HG03095 (cell line): ENCODE data around the gene C4orf46.
"Not testable (repeated sequence)": the region's sequence is repeated elsewhere in the genome, so short reads cannot be mapped to it uniquely, and the experiment has no call there.

Source experiments
- ATAC-seq: cut with Tn5 transposase; IDR thresholded peaks from one replicate; pipeline ENCODE4 v1.9.1; 2021; ENCODE audit warnings: moderate library complexity; ENCODE audit not compliant: unreplicated experiment

Gene C4orf46

DNA sequence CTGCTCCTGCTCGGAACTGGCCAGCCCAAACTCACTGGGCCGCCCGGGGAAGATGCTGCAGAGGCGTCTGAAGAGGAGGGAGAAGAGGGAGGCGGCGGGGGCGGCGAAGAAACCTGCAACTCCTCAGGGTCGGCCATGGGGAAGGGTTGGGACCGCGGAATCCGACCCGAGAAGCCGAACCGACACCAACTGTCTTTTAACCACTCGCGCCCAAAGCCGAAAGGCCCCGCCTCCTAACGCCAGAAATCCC is at the start of gene C4orf46:
Gene C4orf46 (minus strand): TSS at position 223 of the 250 bp plus-strand sequence. CDS start 86 bp downstream, at position 137.
- no peak for ATAC-seq

DNA sequence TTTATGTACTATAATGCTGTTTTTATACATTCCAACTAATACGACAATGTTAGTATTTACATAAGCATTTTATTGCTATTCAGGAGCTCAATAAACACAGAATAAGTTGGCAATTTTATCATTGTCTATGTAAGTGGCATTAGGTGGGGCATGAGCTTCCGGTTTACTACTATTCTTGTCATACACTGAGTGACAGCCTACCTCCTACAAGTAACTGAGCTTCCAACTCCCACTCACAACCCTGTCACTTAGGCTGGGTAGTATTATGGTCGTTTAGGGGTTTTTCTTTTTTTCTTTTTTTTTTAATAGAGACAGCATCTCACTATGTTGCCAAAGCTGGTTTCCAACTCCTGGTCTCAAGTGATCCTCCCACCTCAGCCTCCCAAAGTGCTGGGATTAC is 44.1 kb upstream of the C4orf46 start:
- ATAC-seq = no peak

DNA sequence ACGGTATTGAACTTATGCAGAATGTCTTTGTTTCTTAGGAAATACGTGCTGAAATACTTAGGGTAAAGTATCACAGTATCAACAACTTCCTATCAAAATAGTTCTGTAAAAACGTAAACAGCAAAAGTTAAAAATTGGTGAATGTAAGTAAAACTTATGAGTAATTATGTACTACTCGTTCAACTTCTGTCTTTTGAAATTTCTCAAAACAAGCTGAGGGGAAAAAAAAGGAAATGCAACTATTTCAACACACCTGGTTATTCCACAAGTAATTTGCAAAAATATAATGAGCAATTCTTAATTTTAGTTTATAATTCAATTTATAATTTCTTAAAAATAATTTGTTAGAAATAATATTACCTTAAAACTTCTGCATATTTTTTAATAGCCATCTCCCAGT is 43.2 kb upstream of the C4orf46 start:
- ATAC-seq = no peak

DNA sequence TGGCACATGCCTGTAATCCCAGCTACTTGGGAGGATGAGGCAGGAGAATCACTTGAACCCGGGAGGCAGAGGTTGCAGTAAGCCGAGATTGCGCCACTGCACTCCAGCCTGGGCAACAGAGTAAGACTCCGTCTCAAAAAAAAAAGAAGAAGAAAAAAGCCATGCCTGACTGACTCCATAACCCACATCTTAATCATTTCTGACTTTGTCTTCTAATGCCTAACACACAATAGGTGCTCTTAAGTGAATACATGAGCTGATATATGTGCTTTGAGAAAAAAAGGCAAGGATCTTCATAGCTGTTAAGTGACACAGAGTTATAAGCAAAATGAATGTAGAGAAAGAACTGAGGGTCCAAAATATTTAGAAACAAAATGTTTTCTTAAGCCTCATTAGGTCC is 40.9 kb upstream of the C4orf46 start:
- not testable (repeated sequence) for ATAC-seq

DNA sequence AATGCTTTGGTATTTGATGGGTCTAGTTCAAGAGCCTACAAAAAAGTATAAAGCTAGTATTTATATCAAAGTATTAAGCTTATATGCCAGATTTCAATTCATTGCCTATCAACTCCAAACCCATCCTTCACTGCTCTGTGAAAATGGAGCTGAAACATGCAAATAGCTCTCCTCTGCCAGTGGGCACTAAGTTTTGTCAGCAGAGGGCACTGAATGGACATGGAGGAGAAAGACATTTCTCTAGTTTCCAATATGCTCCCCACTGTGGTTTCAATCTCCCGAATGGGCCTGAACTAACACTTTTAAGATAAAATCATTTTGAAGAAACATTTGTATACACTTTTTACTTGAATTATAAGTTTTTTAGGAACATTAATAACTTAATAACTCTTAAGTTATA is 39.1 kb upstream of the C4orf46 start:
- ATAC-seq = no peak

DNA sequence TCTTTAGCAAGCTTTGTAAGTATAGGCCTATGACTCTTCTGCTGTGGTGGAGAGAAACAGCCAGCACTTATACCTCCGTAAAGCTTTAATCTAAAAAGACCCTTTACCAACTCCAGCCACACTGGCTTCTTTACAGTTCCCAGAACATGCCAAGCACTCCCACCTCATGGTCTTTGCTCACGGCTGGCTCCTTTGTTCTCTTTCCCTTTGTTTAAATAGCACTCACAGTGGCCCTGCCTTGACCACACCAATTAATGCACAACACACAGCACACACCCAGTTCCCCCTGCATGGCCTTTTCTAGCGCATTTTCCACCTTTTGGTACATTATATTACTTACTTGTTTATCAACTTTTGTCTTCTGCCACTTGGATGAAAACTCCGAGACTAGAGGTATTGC is 32.6 kb upstream of the C4orf46 start:
- ATAC-seq = no peak

DNA sequence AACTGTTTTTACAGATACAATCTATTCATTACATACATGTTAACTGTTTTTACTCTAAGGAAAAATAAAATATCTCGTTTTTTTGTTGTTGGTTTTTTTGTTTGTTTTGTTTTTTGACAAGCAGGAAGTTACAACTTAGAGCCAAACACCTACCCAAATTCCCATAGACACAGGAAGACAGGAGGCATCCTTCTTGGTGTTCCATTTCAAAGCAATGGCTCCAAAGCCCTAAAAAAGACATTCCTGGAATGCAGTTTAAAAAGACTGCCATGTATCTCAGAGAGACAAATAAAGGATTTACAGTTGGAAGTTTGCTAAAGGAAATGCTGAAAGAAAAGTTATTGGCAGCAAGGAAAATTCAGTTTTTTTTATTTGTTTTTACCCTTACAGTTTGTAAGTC is 17.1 kb upstream of the C4orf46 start:
- no peak for ATAC-seq

DNA sequence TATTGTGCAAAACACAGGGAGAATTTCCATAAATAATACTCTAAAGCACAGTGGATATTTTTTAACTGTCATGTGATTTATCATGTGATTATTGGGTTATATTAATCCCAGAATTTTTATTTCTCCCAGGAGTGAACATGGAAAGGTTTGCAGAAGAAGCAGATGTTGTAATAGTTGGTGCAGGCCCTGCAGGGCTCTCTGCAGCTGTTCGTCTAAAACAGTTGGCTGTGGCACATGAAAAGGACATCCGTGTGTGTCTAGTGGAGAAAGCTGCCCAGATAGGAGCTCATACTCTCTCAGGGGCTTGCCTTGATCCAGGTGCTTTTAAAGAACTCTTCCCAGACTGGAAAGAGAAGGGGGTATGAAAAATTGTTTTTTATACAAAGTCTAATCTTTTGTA is 10.4 kb upstream of the C4orf46 start:
- no peak for ATAC-seq

DNA sequence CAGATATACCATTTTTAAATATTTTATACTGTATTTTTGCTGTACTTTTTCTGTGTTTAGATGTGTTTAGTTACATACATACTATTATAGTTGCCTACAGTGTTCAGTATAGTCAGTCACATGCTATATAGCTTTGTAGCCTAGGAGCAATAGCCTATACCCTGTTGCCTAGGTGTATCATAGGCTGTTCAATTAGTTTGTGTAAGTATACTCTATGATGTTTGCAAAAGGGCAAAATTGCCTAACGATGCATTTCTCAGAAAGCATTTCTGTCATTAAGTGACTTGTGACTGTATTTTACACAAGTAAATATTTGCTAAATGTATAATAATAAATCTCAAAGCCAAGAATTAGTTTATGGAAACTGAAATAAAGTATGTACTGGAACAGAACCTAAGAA is 9.9 kb upstream of the C4orf46 start:
- ATAC-seq = no peak

DNA sequence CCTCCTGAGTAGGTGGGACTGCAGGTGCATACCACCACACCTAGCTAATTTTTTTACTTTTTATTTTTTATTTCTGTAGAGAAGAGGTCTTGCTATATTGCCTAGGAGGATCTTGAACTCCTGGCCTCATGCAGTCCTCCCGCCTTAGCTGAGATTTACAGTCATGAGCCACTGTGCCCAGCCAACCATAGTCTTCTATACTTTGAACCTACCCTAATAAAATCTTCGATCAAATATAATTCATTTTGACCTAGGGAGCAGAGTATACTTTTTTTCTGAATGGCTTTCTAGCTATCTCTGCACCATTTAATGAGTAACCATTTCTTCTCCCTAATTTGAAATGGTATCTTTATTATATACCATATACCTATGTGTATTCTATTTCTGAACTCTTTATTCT is 7.1 kb upstream of the C4orf46 start:
- ATAC-seq = no peak

DNA sequence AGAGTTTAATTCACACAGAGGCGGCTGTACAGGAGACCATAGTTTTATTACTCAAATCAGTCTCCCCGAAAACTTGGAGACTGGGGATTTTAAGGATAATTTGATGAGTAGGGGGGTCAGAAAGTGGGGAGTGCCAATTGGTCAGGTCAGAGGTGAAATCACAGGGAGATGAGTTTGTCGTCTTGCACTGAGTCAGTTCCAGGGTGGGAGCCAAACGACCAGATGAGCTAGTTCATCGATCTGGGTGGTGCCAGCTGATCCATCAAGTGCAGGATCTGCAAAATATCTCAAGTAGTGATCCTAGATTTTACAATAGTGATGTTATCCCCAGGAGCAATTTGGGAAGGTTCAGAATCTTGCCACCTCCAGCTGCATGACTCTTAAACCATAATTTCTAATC is 4.4 kb upstream of the C4orf46 start:
- ATAC-seq = no peak

DNA sequence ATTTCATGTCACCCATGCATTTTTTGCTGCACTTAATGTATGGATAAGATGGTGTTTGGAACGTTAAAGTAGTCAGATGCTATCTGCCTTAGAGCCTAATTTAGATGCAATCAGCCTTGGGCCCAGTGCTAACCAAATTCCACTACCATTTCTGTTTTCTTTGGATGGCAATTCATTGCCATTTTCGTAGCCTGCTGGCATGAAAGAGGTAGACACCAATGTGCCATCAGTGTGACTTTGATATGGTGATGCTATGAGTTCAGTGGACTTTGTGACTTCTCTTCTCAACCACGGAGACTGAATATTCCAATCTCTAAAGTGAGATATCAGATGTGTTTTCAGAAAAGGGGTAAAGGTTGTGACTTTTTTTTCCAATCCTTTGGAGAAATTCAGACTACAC is 1.9 kb upstream of the C4orf46 start:
- no peak for ATAC-seq

DNA sequence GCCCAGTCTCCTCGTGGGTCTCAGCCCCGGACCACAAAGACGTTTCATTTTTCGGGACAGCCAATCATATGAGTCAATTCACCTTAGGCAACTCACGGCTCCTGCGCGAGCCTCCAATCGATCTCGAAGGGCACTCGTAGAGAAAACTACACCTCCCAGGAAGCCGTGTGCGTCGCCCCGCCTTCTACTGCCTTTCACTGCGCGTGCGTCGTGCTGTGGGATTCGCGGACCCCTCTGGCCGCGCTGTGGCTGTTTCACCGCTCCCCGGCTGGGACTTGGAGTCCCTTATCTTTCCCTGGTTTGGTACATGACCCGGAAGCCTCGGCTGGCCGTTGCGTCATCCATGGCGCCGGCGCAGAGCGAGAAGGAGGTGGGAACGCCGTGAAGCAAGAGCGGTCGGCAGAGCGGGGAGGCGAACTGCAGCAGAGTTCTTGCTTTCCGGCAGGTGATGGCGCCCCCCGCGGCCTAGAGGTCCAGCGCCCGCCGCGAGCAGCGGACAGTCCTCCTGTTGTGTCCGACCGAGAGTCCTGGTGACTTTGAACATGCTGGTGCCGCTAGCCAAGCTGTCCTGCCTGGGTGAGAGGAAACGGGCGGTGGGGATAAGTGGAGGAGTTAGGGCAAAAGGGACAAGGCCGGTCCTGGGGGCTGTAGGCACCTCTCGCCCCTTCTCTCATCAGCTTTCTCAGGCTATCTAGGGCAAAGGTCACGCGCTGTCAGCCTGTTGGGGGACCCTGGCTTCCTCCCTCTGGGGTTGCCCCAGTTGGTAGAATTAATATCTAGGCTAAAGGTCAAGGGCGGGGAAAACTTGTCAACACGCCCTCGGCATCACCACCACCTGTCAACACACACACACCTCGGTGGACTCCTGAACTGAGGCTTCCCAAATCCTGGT is 474 bp upstream of the C4orf46 start, which contains the start of gene ETFDH:
Gene ETFDH (plus strand): TSS at position 382 of the 892 bp plus-strand sequence. CDS start 161 bp downstream, at position 543.
- peak; percentile 84 for ATAC-seq

DNA sequence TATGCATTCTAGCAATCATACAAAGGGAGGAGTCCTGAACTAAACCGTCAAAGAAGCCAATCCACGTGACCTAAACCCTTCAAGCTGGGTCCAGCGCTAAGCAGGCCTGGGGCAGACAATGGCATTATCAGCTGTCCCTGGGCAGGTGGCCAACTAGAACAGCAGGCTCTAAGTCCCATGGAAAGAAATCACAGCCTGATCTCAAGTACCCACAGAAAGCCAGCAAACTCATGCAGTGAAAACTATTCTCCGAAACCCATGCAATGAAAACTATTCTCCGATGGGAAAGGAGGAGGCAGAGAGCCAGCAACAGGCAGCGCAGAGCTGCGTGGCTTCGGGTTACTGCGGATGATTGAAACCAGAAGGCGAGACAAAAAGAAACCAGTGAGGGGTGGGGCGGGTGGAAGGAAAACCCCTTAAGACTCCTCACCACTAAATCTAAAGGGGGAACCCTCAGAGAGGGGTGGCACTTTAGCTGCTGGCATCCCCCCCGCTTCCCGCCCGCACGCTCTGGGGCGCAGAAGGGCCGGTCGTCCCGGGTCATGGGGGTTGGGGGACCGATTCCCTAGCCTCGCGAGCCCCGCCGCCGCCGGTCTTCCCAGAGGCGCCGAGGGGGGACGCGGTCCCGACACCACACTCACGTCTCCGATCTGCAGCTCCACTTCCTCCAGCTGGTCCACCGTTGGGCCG is 567 bp downstream of the C4orf46 start:
- ATAC-seq = peak; percentile 24

DNA sequence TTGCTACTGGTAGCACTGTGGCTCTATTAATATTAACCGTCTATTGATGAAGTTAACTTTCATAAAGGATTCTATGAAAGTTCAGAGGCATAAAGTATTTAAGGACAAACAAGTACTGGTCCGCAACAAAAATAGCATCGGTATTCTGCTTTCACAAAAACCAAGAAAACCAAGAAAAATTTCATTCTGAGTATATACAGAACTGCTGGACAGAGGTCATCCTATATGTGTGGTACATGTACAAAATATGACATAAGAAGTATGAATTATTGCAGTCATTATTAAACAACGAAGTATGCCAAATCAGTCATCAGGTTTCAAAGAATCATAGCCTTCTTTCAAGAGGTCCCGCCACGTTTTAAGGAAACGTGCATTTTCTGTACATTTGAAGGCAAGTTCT is 2.4 kb downstream of the C4orf46 start:
- no peak for ATAC-seq

DNA sequence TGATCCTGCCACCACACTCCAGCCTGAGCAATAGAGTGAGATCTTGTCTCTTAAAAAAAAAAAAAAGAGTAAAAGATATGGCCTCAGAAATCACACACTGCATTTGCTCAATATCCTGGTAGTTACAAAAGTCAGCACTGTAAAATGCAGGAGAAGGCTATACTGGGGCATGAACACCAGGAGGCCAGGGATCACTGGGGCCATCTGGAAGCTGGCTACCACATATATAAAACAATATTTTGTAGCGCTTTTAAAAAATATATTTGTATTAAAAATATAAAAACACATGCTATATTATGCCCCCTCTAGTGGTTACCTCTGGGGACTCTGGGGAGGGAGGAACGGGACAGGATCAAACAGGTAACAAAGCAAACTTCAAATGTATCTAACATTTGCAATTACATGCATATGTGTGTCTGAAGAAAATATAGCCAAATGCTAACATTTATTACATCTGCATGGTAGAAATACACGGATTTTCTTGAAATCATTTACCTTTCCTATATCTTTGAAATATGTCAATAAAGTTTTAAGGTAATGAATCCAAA is 4.0 kb downstream of the C4orf46 start:
- ATAC-seq = no peak

DNA sequence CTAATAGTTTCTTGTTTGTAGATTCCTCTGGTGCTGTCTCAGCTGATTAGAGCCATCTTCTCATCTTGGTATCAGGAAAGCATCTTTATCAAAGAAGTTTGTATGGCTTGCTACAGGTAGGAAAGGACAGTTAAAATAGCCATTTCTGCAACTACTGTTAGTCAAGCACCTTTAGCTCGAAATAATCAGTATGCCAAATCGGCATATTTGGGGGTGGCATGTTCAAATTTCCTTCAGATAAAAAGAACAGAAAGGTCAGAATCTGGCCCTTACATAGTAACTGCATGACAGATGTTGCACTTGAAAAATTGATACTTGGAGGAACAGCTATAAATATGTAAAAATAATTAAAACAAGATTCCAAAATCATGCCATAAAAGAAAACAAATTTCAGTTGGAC is 4.8 kb downstream of the C4orf46 start:
- ATAC-seq = no peak

DNA sequence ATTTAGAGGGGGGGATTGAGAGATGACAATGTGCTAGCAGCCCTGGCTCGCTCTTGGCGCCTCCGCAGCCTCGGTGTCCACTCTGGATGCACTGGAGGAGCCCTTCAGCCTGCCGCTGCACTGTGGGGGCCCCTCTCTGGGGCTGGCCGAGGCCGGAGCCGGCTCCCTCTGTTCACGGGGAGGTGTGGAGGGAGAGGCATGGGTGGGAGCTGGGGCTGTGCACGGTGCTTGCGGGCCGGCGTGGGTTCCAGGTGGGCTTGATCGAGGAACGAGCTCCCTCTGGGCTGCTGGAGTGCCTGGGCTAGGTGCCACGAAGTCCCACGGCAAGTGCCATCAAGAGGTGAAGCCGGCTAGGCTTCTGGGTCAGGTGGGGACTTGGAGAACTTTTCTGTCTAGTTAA is 6.9 kb downstream of the C4orf46 start:
- ATAC-seq = no peak

DNA sequence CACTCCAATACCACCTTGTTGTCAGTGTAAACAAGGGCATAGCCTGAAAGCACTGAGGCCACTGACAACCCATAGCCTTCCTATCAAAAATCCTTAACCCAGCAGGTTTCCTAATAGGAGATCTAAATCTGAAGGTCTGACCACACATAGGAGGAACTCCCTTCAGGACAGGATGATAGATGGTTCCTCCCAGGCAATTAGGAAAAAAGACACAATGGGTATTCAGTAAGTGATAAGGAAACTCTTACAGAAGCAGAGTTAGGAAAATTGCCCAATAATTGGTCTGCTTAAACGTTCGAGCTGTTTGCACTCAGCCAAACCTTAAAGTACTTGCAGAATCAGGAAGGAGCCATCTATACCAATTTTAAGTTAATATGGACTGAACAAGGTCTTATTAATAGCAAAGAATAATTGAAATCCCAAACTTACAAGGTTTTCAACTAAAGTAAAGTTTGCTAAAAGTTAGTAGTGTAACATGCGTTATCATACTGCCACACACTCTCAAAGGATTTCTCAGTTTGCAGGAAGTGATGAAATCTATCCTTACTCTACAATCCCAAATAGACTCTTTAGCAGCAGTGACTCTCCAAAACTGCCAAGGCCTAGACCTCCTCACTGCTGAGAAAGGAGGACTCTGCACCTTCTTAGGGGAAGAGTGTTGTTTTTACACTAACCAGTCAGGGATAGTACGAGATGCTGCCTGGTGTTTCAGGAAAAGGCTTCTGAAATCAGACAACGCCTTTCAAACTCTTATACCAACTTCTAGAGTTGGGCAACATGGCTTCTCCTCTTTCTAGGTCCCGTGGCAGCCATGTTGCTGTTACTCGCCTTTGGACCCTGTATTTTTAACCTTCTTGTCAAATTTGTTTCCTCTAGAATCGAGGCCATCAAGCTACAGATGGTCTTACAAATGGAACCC is 7.7 kb downstream of the C4orf46 start:
- ATAC-seq = not testable (repeated sequence)

DNA sequence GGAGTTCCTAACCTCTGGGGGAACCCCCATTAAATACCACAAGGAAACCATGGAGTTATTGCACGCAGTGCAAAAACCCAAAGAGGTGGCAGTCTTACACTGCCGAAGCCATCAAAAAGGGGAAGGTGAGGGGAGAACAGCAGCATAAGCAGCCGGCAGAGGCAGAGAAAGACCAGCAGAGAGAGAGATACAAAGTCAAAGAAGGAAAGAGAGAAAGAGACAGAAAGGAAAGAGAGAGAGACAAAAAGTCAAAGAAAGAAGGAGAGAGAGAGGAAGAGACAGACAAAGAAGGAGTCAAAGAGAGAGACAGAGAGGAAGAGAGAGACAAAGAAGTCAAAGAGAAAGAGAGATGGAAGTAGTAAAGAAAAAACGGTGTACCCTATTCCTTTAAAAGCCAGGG is 8.4 kb downstream of the C4orf46 start:
- not testable (repeated sequence) for ATAC-seq

DNA sequence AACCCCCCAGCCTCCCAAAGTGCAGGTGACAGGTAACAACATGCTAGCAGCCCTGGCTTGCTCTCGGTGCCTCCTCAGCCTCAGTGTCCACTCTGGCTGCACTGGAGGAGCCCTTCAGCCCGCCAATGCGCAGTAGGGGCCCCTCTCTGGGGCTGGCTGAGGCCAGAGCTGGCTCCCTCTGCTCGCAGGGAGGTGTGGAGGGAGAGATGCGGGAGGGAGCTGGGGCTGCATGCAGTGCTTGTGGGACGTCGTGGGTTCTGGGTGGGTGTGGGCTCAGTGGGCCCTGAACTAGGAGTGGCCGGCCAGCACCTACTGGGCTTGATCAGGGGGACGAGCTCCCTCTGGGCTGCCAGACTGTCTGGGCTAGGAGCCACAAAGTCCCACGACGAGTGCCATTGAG is 14.4 kb downstream of the C4orf46 start:
- no peak for ATAC-seq
